BE2C (cell line): ENCODE data around the gene PLEKHG5.
"Not testable (repeated sequence)": the region's sequence is repeated elsewhere in the genome, so short reads cannot be mapped to it uniquely, and the experiment has no call there.

Experiments used
- DNase-seq: peaks from one replicate; pipeline ENCODE4 v3.0.0-alpha.2; 2020
- H3K27me3 ChIP-seq: fragments of 250-450 bp; sonication (Bioruptor Pico); 2 replicates; pipeline ENCODE4 v1.5.1; 2020; ENCODE audit warnings: mild to moderate bottlenecking
- H3K36me3 ChIP-seq: fragments of 250-450 bp; sonication (Bioruptor Pico); 2 replicates; pipeline ENCODE4 v1.5.1; 2020; ENCODE audit warnings: mild to moderate bottlenecking
- H3K4me1 ChIP-seq: fragments of 250-450 bp; sonication (Bioruptor Pico); 2 replicates; pipeline ENCODE4 v1.5.1; 2020
- H3K4me3 ChIP-seq: 2 replicates; pipeline ENCODE4 v1.5.1; 2011; ENCODE audit warnings: low read depth, low read length
- H3K9me3 ChIP-seq: fragments of 250-450 bp; sonication (Bioruptor Pico); 2 replicates; pipeline ENCODE4 v1.5.1; 2020
- CTCF ChIP-seq: IDR thresholded peaks from 2 replicates; pipeline ENCODE4 v1.5.1; 2012; ENCODE audit warnings: mild to moderate bottlenecking, low read depth, low read length

Gene PLEKHG5

GRCh38 chr1:6440198-6441126, 51.0 kb downstream of the PLEKHG5 start:
- Histone ChIP-seq H3K4me3 (no peak overlapping the region), H3K27me3 (no peaks in the 10 kb centered on the region), H3K4me1 (no peaks in the 10 kb centered on the region), H3K9me3 (no peaks in the 10 kb centered on the region), H3K36me3 (no peaks in the 10 kb centered on the region)
- no peak for TF ChIP-seq CTCF
- peak; percentile 68 for DNase-seq

DNA sequence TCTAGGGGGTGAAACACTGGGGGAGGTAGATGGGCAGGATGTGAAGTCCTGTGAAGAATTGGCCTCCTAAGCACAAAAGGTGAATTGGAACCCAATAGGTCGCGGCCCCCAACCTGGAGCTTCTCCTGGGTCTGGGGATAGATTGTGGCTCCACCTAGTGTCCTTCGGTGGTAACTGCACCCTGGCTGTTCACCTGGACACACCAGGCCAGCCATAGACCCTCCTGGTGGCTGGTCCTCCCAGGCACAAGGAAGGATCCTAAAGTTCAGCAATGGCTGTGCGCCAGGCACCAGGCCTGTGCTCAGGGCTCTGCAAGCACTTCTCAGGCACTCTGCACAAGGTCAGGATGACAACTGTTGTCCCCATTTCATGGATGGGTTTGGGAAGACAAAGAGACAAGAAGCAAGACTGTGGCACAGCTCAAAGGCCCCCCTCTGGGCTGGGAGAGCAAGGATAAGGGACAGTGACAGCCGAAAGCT, 53.4 kb downstream of the PLEKHG5 start:
- Histone ChIP-seq H3K36me3 (no peaks in the 10 kb centered on the region), H3K4me3 (no peak overlapping the region), H3K9me3 (no peaks in the 10 kb centered on the region), H3K27me3 (no peaks in the 10 kb centered on the region), H3K4me1 (no peaks in the 10 kb centered on the region)
- TF ChIP-seq CTCF: peak; percentile 75
- peak; percentile 60 for DNase-seq

GRCh38 chr1:6437012-6437700, 54.3 kb downstream of the PLEKHG5 start:
- TF ChIP-seq CTCF: peak; percentile 23; the same call in 1 of the 2 replicates
- not testable (repeated sequence) for H3K4me1 ChIP-seq, H3K9me3 ChIP-seq, H3K36me3 ChIP-seq, H3K27me3 ChIP-seq, H3K4me3 ChIP-seq
- DNase-seq: peak; percentile 33

DNA sequence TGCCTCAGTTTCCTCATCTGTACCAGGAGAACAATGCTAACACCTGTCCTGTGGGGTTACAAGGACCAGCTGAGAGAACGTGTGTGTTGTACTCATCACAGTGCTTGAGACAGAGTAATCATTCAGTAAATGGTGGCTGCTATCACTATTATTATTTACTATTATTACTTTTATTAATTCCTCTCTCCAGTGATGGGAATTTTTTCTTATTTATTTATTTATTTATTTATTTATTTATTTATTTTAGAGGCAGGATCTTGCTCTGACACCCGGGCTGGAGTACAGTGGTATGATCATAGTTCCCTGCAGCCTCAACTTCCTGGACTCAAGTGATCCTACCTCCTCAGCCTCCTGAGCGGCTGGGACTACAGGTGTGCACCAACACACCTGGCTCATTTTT, 55.2 kb downstream of the PLEKHG5 start:
- DNase-seq, H3K27me3 ChIP-seq, H3K4me3 ChIP-seq, H3K36me3 ChIP-seq, H3K4me1 ChIP-seq, H3K9me3 ChIP-seq: not testable (repeated sequence)

DNA sequence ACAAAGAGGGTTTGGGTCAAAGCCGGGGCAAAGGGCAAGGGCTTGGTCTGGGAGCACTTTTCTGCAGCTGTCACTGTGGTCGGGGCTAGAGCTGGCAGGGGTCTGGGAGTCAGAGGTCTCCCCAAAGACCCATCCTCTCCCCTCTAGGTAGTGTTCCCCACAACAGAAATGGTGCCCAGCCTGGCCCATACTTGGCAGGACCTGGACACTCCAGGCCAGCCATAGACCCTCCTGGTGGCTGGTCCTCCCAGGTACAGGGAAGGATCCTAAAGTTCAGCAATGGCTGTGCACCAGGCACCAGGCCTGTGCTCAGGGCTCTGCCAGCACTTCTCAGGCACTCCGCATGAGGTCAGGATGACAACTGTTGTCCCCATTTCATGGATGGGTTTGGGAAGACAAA, 55.9 kb downstream of the PLEKHG5 start:
- no peak for DNase-seq
- Histone ChIP-seq H3K9me3 (no peaks in the 10 kb centered on the region), H3K36me3 (no peaks in the 10 kb centered on the region), H3K27me3 (no peaks in the 10 kb centered on the region), H3K4me3 (no peak overlapping the region), H3K4me1 (no peaks in the 10 kb centered on the region)
- TF ChIP-seq CTCF: no peak

GRCh38 chr1:6435129-6435528, 56.3 kb downstream of the PLEKHG5 start:
- no peak for TF ChIP-seq CTCF
- DNase-seq: no peak
- Histone ChIP-seq H3K4me3 (no peak overlapping the region), H3K4me1 (no peaks in the 10 kb centered on the region), H3K27me3 (no peaks in the 10 kb centered on the region), H3K9me3 (no peaks in the 10 kb centered on the region), H3K36me3 (no peaks in the 10 kb centered on the region)
